Measurements from ENCODE around the gene TELO2. TPM values are rescaled to one million over a fixed set of nuclear protein-coding genes. Genes with fewer than 3 reads are reported as not detected.

Gene TELO2
- total RNA-seq, 4 donors from 2014 or later = 23.1 to 40.0 (median 34.1) TPM

DNA sequence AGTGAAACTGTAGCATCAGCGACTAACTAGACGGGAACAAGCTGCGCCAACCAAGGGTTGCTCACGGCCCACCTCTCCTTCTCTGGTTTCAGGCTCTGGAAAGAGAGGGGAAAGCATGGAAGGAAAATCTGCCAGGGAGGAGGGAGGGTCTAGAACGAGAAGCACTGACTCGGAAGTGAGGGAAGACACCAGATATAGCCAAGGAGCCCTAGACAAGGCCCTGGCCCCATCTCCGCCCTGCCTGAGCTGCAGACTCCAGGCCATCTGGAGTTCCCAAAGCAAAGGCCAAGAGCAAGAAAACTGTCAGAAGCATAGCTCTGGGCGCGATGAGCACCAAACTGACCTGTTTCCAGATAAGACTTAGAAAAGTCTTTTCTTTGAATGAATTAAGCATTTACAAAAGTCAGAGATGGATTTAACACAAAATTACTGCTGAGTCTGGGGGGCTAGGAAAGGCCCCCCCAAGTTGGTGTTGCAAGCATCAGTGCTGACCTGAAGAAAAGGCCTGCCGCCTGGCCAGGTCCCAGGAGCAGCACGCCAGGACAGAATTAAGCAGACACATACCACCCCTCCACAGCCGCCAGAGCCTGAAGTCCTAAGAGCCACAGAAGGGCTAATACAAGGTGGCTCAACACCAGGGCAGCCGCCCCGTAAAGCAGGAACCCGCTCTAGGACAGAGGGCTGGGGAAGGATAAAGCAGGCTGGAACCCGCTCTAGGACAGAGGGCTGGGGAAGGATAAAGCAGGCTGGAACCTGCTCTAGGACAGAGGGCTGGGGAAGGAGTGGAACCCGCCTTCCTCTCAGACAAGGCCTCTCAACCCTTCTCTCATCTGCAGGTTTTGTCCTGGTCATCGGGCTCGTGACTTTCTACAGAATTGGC lies 61.0 kb downstream of the TELO2 start:
- intact Hi-C loops (cut with DNase I; ENCODE audit: low total_unique reads) = no loop called here
- no peak for TF ChIP-seq POLR2A (IDR thresholded peaks at IDR 0.05)
- TF ChIP-seq, protein P1, sequence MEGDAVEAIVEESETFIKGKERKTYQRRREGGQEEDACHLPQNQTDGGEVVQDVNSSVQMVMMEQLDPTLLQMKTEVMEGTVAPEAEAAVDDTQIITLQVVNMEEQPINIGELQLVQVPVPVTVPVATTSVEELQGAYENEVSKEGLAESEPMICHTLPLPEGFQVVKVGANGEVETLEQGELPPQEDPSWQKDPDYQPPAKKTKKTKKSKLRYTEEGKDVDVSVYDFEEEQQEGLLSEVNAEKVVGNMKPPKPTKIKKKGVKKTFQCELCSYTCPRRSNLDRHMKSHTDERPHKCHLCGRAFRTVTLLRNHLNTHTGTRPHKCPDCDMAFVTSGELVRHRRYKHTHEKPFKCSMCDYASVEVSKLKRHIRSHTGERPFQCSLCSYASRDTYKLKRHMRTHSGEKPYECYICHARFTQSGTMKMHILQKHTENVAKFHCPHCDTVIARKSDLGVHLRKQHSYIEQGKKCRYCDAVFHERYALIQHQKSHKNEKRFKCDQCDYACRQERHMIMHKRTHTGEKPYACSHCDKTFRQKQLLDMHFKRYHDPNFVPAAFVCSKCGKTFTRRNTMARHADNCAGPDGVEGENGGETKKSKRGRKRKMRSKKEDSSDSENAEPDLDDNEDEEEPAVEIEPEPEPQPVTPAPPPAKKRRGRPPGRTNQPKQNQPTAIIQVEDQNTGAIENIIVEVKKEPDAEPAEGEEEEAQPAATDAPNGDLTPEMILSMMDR (IDR thresholded peaks at IDR 0.05) = no peak
- no peak for DNase-seq (ENCODE audit: low spot score in 2 of 2)
- H3K4me3 ChIP-seq (ENCODE audit: low read depth, poor library complexity, severe bottlenecking) = no peak overlapping the region
- 67 to 86% methylated on average over 19 of the region's 19 CpGs for WGBS, 2 donors

- intact Hi-C loops (cut with DNase I; ENCODE audit: low total_unique reads) = no loop called here
- 95% methylated on average over 34 of the region's 34 CpGs for WGBS, 2 donors
- no peak for DNase-seq (ENCODE audit: low spot score in 2 of 2)
- no peak overlapping the region for H3K4me3 ChIP-seq (ENCODE audit: low read depth, poor library complexity, severe bottlenecking)
- TF ChIP-seq, protein P1 (IDR thresholded peaks at IDR 0.05) = no peak
- no peak for TF ChIP-seq POLR2A (IDR thresholded peaks at IDR 0.05)
These were observed 61.8 kb downstream of the TELO2 start for GRCh38 chr16:1554826-1555445.

- no peak for TF ChIP-seq POLR2A (IDR thresholded peaks at IDR 0.05)
- TF ChIP-seq, protein P1 (IDR thresholded peaks at IDR 0.05) = no peak
- no peak overlapping the region for H3K4me3 ChIP-seq (ENCODE audit: low read depth, poor library complexity, severe bottlenecking)
- WGBS, 2 donors = 28 to 50% methylated on average over 13 of the region's 13 CpGs
- DNase-seq (ENCODE audit: low spot score in 2 of 2) = peak in 1 of 2 donors; percentile 44
- intact Hi-C loops (cut with DNase I; ENCODE audit: low total_unique reads) = no loop called here
These were observed 63.1 kb downstream of the TELO2 start for GRCh38 chr16:1556254-1556653.

GRCh38 chr16:1557074-1557473 lies 63.9 kb downstream of the TELO2 start:
- no peak overlapping the region for H3K4me3 ChIP-seq (ENCODE audit: low read depth, poor library complexity, severe bottlenecking)
- WGBS, 2 donors = 90 to 92% methylated on average over 16 of the region's 16 CpGs
- DNase-seq (ENCODE audit: low spot score in 2 of 2) = no peak
- intact Hi-C loops (cut with DNase I; ENCODE audit: low total_unique reads) = no loop called here
- TF ChIP-seq, protein P1 (IDR thresholded peaks at IDR 0.05) = no peak
- no peak for TF ChIP-seq POLR2A (IDR thresholded peaks at IDR 0.05)

DNA sequence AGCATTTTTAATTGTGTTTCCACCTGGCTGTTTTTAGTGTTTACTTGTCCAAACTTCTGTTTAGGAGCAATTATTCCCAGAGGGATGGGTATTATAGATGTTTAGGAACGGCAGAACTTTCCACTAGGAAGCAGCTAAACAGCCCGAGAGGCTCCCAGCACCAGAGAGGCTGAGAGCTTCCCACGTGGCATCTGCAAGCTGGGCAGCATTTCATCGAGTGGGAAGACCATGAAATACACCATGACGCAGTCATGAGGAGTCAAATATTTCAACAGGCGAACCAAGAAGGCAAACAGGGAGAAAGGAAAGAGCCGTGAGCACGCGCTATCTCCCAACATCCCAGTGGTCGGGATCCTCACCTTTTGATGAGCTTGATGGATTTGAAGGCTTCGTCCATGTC lies 64.4 kb downstream of the TELO2 start:
- intact Hi-C loops (cut with DNase I; ENCODE audit: low total_unique reads) = no loop called here
- H3K4me3 ChIP-seq (ENCODE audit: low read depth, poor library complexity, severe bottlenecking) = no peak overlapping the region
- no peak for DNase-seq (ENCODE audit: low spot score in 2 of 2)
- WGBS, 2 donors = 92 to 95% methylated on average over 11 of the region's 11 CpGs
- TF ChIP-seq, protein P1 (IDR thresholded peaks at IDR 0.05) = no peak
- no peak for TF ChIP-seq POLR2A (IDR thresholded peaks at IDR 0.05)

Measured in lower leg skin (tissue), 4 donors.